SK-N-SH (cell line): ENCODE measurements around the gene UBXN10. TPM values are rescaled to one million over a fixed set of nuclear protein-coding genes. Genes with fewer than 3 reads are reported as not detected.

ENCODE experiments used
- CTCF ChIA-PET: fragments of 300-600, 350-600 bp; formaldehyde crosslinking; extraction: SDS; loops from one replicate; lab custom pipeline; 2021; lab: Yijun Ruan, JAX
- POLR2A ChIA-PET: fragments of 350-600 bp; sonication (Branson Sonifier 250); formaldehyde crosslinking; extraction: SDS; loops from one replicate; lab custom pipeline; 2020; ENCODE audit warnings: antibody characterized with exemption, inconsistent platforms; lab: Yijun Ruan, JAX
- DNase-seq: peaks from one replicate; pipeline ENCODE4 v3.0.0; 2012
- H2AFZ ChIP-seq: fragments of 200-600 bp; sonication (generic); 2 replicates; pipeline ENCODE4 v1.8.1; 2016; ENCODE audit warnings: antibody characterized with exemption, mild to moderate bottlenecking, low read depth
- H3F3A ChIP-seq: fragments of 200-600 bp; sonication (generic); replicated peaks from 2 replicates; pipeline ENCODE3; 2016; ENCODE audit warnings: antibody characterized with exemption, mild to moderate bottlenecking; ENCODE audit not compliant: insufficient read depth
- H3K27ac ChIP-seq, 2 experiments: fragments of 200-500 bp in 1 of 2; fragments of 200-600 bp in 1 of 2; sonication (Bioruptor generic) in 1 of 2; sonication (generic), shearing (Covaris generic) in 1 of 2; 2 replicates each; pipeline versions ENCODE4 v1.5.1 to v1.6.1; 2014 to 2016; ENCODE audit warnings: low read depth in 2 of 2, inconsistent platforms in 1 of 2, low read length in 1 of 2, mild to moderate bottlenecking in 1 of 2, mixed read lengths in 1 of 2
- H3K27me3 ChIP-seq: fragments of 200-600 bp; sonication (generic), shearing (Covaris generic); 2 replicates; pipeline ENCODE4 v1.6.1; 2016; ENCODE audit warnings: mixed run types; ENCODE audit not compliant: insufficient read depth
- H3K36me3 ChIP-seq, 2 experiments: fragments of 200-500 bp in 1 of 2; fragments of 200-600 bp in 1 of 2; sonication (Bioruptor generic) in 1 of 2; sonication (generic) in 1 of 2; replicated peaks in 1 of 2; 2 replicates each; pipeline versions ENCODE3 to v1.5.1; 2014 to 2016; ENCODE audit warnings: low read length in 1 of 2, mild to moderate bottlenecking in 1 of 2; ENCODE audit not compliant: insufficient read depth in 2 of 2, control insufficient read depth in 1 of 2
- H3K4me1 ChIP-seq, 2 experiments: fragments of 200-500 bp in 1 of 2; fragments of 200-600 bp in 1 of 2; sonication (Bioruptor generic) in 1 of 2; sonication (generic), shearing (Covaris generic) in 1 of 2; 2 replicates each; pipeline versions ENCODE4 v1.5.1 to v1.6.1; 2014 to 2016; ENCODE audit warnings: low read depth in 1 of 2, low read length in 1 of 2, mixed run types in 1 of 2; ENCODE audit not compliant: insufficient read depth in 2 of 2, control insufficient read depth in 1 of 2
- H3K4me2 ChIP-seq: fragments of 200-600 bp; sonication (generic), shearing (Covaris generic); 2 replicates; pipeline ENCODE4 v1.6.1; 2017; ENCODE audit warnings: mixed run types
- H3K4me3 ChIP-seq, 2 experiments: fragments of 200-500 bp in 1 of 2; fragments of 200-600 bp in 1 of 2; sonication (Bioruptor generic) in 1 of 2; sonication (generic), shearing (Covaris generic) in 1 of 2; 2 replicates each; pipeline versions ENCODE4 v1.5.1 to v1.8.1; 2014 to 2016; ENCODE audit warnings: low read depth in 2 of 2, inconsistent platforms in 1 of 2, low read length in 1 of 2, mild to moderate bottlenecking in 1 of 2, mixed read lengths in 1 of 2, moderate library complexity in 1 of 2
- H3K79me2 ChIP-seq: fragments of 200-600 bp; sonication (generic); 2 replicates; pipeline ENCODE4 v1.8.1; 2017; ENCODE audit warnings: mild to moderate bottlenecking; ENCODE audit not compliant: insufficient read depth
- H3K9ac ChIP-seq: fragments of 200-600 bp; sonication (generic); 2 replicates; pipeline ENCODE4 v1.6.1; 2017; ENCODE audit warnings: mixed run types
- H3K9me2 ChIP-seq: fragments of 200-600 bp; sonication (generic); 2 replicates; pipeline ENCODE4 v1.6.1; 2017; ENCODE audit warnings: mixed run types
- H3K9me3 ChIP-seq: fragments of 200-600 bp; sonication (generic); 2 replicates; pipeline ENCODE4 v1.6.1; 2017; ENCODE audit warnings: mixed run types, mild to moderate bottlenecking, moderate library complexity
- H4K20me1 ChIP-seq: fragments of 200-600 bp; sonication (generic); 2 replicates; pipeline ENCODE4 v1.6.1; 2017; ENCODE audit warnings: mild to moderate bottlenecking, mixed run types; ENCODE audit not compliant: insufficient read depth
- CHD2 ChIP-seq: fragments of 150-350 bp; IDR thresholded peaks from 2 replicates; pipeline ENCODE4 v1.6.1; 2018; ENCODE audit warnings: low read length; ENCODE audit not compliant: partially characterized antibody
- ELF1 ChIP-seq: IDR thresholded peaks from 2 replicates; pipeline ENCODE4 v1.4.0; 2012
- EZH2phosphoT487 ChIP-seq: fragments of 200-600 bp; sonication (generic); IDR thresholded peaks from 2 replicates; pipeline ENCODE4 v1.6.1; 2017; ENCODE audit warnings: low read depth, mixed run types, mild to moderate bottlenecking, antibody characterized with exemption, moderate library complexity, borderline replicate concordance
- FOXJ3 ChIP-seq: sonication (generic); formaldehyde crosslinking; IDR thresholded peaks from 2 replicates; pipeline ENCODE4 v1.5.1; 2020; ENCODE audit warnings: mild to moderate bottlenecking, missing genetic modification reagents
- GATA2 ChIP-seq: sonication (generic); formaldehyde crosslinking; IDR thresholded peaks from 2 replicates; pipeline ENCODE4 v1.5.0; 2020; ENCODE audit warnings: mild to moderate bottlenecking, missing genetic modification reagents
- MAX ChIP-seq: IDR thresholded peaks from 2 replicates; pipeline ENCODE4 v1.4.0; 2012; ENCODE audit warnings: low read depth
- MEF2A ChIP-seq: IDR thresholded peaks from 2 replicates; pipeline ENCODE4 v1.4.0; 2012; ENCODE audit warnings: low read depth, borderline replicate concordance
- RXRA ChIP-seq: IDR thresholded peaks from 2 replicates; pipeline ENCODE4 v1.4.0; 2012; ENCODE audit warnings: low read depth, mild to moderate bottlenecking, borderline replicate concordance
- SIN3A ChIP-seq: IDR thresholded peaks from 2 replicates; pipeline ENCODE4 v1.6.1; 2012; ENCODE audit warnings: low read depth, mild to moderate bottlenecking, low read length, moderate library complexity, borderline replicate concordance
- TCF12 ChIP-seq: IDR thresholded peaks from 2 replicates; pipeline ENCODE4 v1.4.0; 2012
- WGBS: methylation state at CpG from one replicate; pipeline ENCODE4 v1.1.6; 2017; ENCODE audit warnings: low lambda C conversion rate; 5-methylcytosine and 5-hydroxymethylcytosine counted together
- polyA plus RNA-seq, 3 experiments: library from polyadenylated mRNA; depleted of rRNA; stranded (reverse); fragments of >200 nt; gene quantifications; 2 replicates each; pipeline ENCODE4 v1.2.3, GENCODE V29; 2012
- TF ChIP-seq, protein P1 (sequence below): fragments of 150-350 bp; IDR thresholded peaks from 2 replicates; pipeline ENCODE4 v1.6.1; 2016; ENCODE audit warnings: mild to moderate bottlenecking, low read depth, low read length
- TF ChIP-seq, protein P2 (sequence below): IDR thresholded peaks from 2 replicates; pipeline ENCODE4 v1.6.1; 2012; ENCODE audit warnings: mild to moderate bottlenecking, low read depth, low read length, moderate library complexity
- TF ChIP-seq, protein P3 (sequence below): fragments of 200-600 bp; sonication (generic); IDR thresholded peaks from 2 replicates; pipeline ENCODE4 v1.6.1; 2017; ENCODE audit warnings: antibody characterized with exemption, mild to moderate bottlenecking, moderate library complexity
- TF ChIP-seq, protein P4 (sequence below): fragments of 150-350 bp; IDR thresholded peaks from 2 replicates; pipeline ENCODE4 v1.6.1; 2017; ENCODE audit warnings: antibody characterized with exemption, low read length, low read depth, borderline replicate concordance

Gene UBXN10
- polyA plus RNA-seq, 1 of the 3 experiments (the other 2 are of a cell fraction): not detected

GRCh38 chr1:20191266-20191825, 5.5 kb downstream of the UBXN10 start:
- no peak overlapping the region for H3K4me3 ChIP-seq
- WGBS: 62% methylated on average over 9 of the region's 12 CpGs
- H3K4me2 ChIP-seq: no peak overlapping the region
- H3K4me1 ChIP-seq: no peaks in the 10 kb centered on the region; a peak in 1 of 4 replicates
- ChIA-PET CTCF (interaction anchor here (1.0 to 2.9 kb wide), 4 partner anchors 12 to 217 kb away, joined by 3 to 16 read pairs (median 5); no protein-coding TSS in a partner anchor), POLR2A (no interaction called here)
- TF ChIP-seq EZH2phosphoT487 (no peak), RXRA (no peak), ELF1 (no peak), GATA2 (CRISPR knock-in tag) (no peak), MEF2A (no peak), SIN3A (no peak), CHD2 (no peak), TCF12 (no peak), FOXJ3 (no peak), MAX (no peak)
- TF ChIP-seq, protein P1, sequence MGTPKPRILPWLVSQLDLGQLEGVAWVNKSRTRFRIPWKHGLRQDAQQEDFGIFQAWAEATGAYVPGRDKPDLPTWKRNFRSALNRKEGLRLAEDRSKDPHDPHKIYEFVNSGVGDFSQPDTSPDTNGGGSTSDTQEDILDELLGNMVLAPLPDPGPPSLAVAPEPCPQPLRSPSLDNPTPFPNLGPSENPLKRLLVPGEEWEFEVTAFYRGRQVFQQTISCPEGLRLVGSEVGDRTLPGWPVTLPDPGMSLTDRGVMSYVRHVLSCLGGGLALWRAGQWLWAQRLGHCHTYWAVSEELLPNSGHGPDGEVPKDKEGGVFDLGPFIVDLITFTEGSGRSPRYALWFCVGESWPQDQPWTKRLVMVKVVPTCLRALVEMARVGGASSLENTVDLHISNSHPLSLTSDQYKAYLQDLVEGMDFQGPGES: no peak
- TF ChIP-seq, protein P2, sequence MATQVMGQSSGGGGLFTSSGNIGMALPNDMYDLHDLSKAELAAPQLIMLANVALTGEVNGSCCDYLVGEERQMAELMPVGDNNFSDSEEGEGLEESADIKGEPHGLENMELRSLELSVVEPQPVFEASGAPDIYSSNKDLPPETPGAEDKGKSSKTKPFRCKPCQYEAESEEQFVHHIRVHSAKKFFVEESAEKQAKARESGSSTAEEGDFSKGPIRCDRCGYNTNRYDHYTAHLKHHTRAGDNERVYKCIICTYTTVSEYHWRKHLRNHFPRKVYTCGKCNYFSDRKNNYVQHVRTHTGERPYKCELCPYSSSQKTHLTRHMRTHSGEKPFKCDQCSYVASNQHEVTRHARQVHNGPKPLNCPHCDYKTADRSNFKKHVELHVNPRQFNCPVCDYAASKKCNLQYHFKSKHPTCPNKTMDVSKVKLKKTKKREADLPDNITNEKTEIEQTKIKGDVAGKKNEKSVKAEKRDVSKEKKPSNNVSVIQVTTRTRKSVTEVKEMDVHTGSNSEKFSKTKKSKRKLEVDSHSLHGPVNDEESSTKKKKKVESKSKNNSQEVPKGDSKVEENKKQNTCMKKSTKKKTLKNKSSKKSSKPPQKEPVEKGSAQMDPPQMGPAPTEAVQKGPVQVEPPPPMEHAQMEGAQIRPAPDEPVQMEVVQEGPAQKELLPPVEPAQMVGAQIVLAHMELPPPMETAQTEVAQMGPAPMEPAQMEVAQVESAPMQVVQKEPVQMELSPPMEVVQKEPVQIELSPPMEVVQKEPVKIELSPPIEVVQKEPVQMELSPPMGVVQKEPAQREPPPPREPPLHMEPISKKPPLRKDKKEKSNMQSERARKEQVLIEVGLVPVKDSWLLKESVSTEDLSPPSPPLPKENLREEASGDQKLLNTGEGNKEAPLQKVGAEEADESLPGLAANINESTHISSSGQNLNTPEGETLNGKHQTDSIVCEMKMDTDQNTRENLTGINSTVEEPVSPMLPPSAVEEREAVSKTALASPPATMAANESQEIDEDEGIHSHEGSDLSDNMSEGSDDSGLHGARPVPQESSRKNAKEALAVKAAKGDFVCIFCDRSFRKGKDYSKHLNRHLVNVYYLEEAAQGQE: no peak
- TF ChIP-seq, protein P3, sequence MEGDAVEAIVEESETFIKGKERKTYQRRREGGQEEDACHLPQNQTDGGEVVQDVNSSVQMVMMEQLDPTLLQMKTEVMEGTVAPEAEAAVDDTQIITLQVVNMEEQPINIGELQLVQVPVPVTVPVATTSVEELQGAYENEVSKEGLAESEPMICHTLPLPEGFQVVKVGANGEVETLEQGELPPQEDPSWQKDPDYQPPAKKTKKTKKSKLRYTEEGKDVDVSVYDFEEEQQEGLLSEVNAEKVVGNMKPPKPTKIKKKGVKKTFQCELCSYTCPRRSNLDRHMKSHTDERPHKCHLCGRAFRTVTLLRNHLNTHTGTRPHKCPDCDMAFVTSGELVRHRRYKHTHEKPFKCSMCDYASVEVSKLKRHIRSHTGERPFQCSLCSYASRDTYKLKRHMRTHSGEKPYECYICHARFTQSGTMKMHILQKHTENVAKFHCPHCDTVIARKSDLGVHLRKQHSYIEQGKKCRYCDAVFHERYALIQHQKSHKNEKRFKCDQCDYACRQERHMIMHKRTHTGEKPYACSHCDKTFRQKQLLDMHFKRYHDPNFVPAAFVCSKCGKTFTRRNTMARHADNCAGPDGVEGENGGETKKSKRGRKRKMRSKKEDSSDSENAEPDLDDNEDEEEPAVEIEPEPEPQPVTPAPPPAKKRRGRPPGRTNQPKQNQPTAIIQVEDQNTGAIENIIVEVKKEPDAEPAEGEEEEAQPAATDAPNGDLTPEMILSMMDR: no peak
- TF ChIP-seq, protein P4, sequence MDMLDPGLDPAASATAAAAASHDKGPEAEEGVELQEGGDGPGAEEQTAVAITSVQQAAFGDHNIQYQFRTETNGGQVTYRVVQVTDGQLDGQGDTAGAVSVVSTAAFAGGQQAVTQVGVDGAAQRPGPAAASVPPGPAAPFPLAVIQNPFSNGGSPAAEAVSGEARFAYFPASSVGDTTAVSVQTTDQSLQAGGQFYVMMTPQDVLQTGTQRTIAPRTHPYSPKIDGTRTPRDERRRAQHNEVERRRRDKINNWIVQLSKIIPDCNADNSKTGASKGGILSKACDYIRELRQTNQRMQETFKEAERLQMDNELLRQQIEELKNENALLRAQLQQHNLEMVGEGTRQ: no peak
- TF ChIP-seq, all 33 proteins: peak for 0
- Histone ChIP-seq H3K9me3 (no peaks in the 10 kb centered on the region), H3K36me3 (no peaks in the 10 kb centered on the region), H2AFZ (no peak overlapping the region), H3K27me3 (peaks cover 12% of the 10 kb centered on the region; the same call in 1 of the 2 replicates), H3F3A (no peaks in the 10 kb centered on the region), H3K9ac (no peak overlapping the region), H4K20me1 (no peaks in the 10 kb centered on the region), H3K27ac (no peak overlapping the region), H3K79me2 (no peaks in the 10 kb centered on the region), H3K9me2 (no peaks in the 10 kb centered on the region)
- no peak for DNase-seq
